HCT116 (cell line): ENCODE measurements around the gene TIE1. TPM values are rescaled to one million over a fixed set of nuclear protein-coding genes. Genes with fewer than 3 reads are reported as not detected.

Experiments
- ATAC-seq: fragments of 200-7000 bp; cut with Tn5 transposase; 2 replicates; pipeline ENCODE4 v1.9.1; 2020; ENCODE audit warnings: mild to moderate bottlenecking, moderate library complexity
- BruUV-seq: library from RNA; stranded (reverse); fragments of 400-500 nt; replicated peaks from 2 replicates; lab custom pipeline; 2021; lab: Mats Ljungman, UMichigan
- CTCF ChIA-PET: fragments of 300-600 bp; sonication (Branson Sonifier 250); formaldehyde crosslinking; loops from one replicate; lab custom pipeline; 2021; ENCODE audit warnings: antibody characterized with exemption; lab: Charles Lee
- POLR2A ChIA-PET: fragments of 300-600, 350-600 bp; sonication (Branson Sonifier 250); formaldehyde crosslinking; loops from one replicate; lab custom pipeline; 2021; ENCODE audit warnings: antibody characterized with exemption; lab: Charles Lee
- RAD21 ChIA-PET, 2 experiments: fragments of 300-600 bp; sonication (Branson Sonifier 250); formaldehyde crosslinking; loops; one replicate each; lab custom pipeline; 2023; ENCODE audit warnings: low total read pairs in 2 of 2; ENCODE audit not compliant: uncharacterized antibody in 2 of 2, unreplicated experiment in 2 of 2, low non-redundant PET in 1 of 2; lab: Charles Lee
- DNase-seq: peaks from one replicate; pipeline ENCODE4 v3.0.0-alpha.2; 2010; ENCODE audit warnings: low read depth, low spot score
- H2AFZ ChIP-seq: fragments of 200-600 bp; shearing (Covaris generic), sonication (generic); 2 replicates; pipeline ENCODE4 v1.6.1; 2017; ENCODE audit warnings: low read depth, mixed run types, mixed read lengths, antibody characterized with exemption, low read length; ENCODE audit not compliant: poor library complexity, severe bottlenecking
- H3K27ac ChIP-seq: 2 replicates; pipeline ENCODE4 v1.5.1; 2012; ENCODE audit warnings: low read depth, low read length
- H3K27me3 ChIP-seq: fragments of 200-600 bp; sonication (generic); 2 replicates; pipeline ENCODE4 v1.6.1; 2016; ENCODE audit warnings: mixed run types, low read length, mixed read lengths; ENCODE audit not compliant: insufficient read depth
- H3K36me3 ChIP-seq, 2 experiments: fragments of 200-500 bp in 1 of 2; fragments of 200-600 bp in 1 of 2; sonication (Bioruptor generic) in 1 of 2; sonication (generic) in 1 of 2; 2 replicates each; pipeline versions ENCODE4 v1.5.1 to v1.6.1; 2014 to 2016; ENCODE audit warnings: low read length in 2 of 2, inconsistent platforms in 1 of 2, mixed read lengths in 1 of 2, mixed run types in 1 of 2; ENCODE audit not compliant: insufficient read depth in 2 of 2, control insufficient read depth in 1 of 2
- H3K4me1 ChIP-seq, 2 experiments: fragments of 200-600 bp in 1 of 2; sonication (generic) in 1 of 2; 2 replicates each; pipeline versions ENCODE4 v1.5.1 to v1.6.1; 2012 to 2017; ENCODE audit warnings: low read length in 2 of 2, inconsistent platforms in 1 of 2, mild to moderate bottlenecking in 1 of 2, mixed read lengths in 1 of 2, mixed run types in 1 of 2, moderate library complexity in 1 of 2; ENCODE audit not compliant: insufficient read depth in 2 of 2, control insufficient read depth in 1 of 2
- H3K4me2 ChIP-seq: fragments of 200-600 bp; sonication (generic); 2 replicates; pipeline ENCODE4 v1.6.1; 2017; ENCODE audit warnings: mixed run types, low read length, mixed read lengths
- H3K4me3 ChIP-seq, 2 experiments: fragments of 200-600 bp in 1 of 2; sonication (generic) in 1 of 2; replicated peaks in 1 of 2; 2 replicates each; pipeline ENCODE4 v1.5.1; 2011 to 2016; ENCODE audit warnings: low read length in 2 of 2, control low read depth in 1 of 2, low read depth in 1 of 2, mild to moderate bottlenecking in 1 of 2, mixed read lengths in 1 of 2, mixed run types in 1 of 2
- H3K79me2 ChIP-seq: fragments of 200-600 bp; sonication (generic); 2 replicates; pipeline ENCODE4 v1.6.1; 2017; ENCODE audit warnings: mild to moderate bottlenecking, mixed run types, low read length, moderate library complexity, mixed read lengths; ENCODE audit not compliant: insufficient read depth
- H3K9ac ChIP-seq: fragments of 200-600 bp; sonication (generic); 2 replicates; pipeline ENCODE4 v1.6.1; 2016; ENCODE audit warnings: low read length, mixed read lengths
- H3K9me2 ChIP-seq: fragments of 200-600 bp; sonication (generic), shearing (Covaris generic); 2 replicates; pipeline ENCODE4 v1.6.1; 2017; ENCODE audit warnings: mixed run types, mild to moderate bottlenecking, moderate library complexity; ENCODE audit not compliant: insufficient read depth
- H3K9me3 ChIP-seq, 2 experiments: fragments of 200-500 bp in 1 of 2; fragments of 200-600 bp in 1 of 2; sonication (Bioruptor generic) in 1 of 2; sonication (generic) in 1 of 2; 2 replicates each; pipeline ENCODE4 v1.6.1; 2014 to 2017; ENCODE audit warnings: low read length in 2 of 2, mixed read lengths in 2 of 2, inconsistent platforms in 1 of 2, low read depth in 1 of 2, mild to moderate bottlenecking in 1 of 2, mixed run types in 1 of 2, moderate library complexity in 1 of 2; ENCODE audit not compliant: control insufficient read depth in 1 of 2, insufficient read depth in 1 of 2
- H4K20me1 ChIP-seq: fragments of 200-600 bp; sonication (generic), shearing (Covaris generic); 2 replicates; pipeline ENCODE4 v1.6.1; 2017; ENCODE audit warnings: mixed run types, mild to moderate bottlenecking, moderate library complexity; ENCODE audit not compliant: insufficient read depth
- CEBPB ChIP-seq: IDR thresholded peaks from 2 replicates; pipeline ENCODE4 v1.6.1; 2012; ENCODE audit warnings: low read depth
- EZH2 ChIP-seq: fragments of 200-600 bp; sonication (generic); IDR thresholded peaks from 2 replicates; pipeline ENCODE4 v1.6.1; 2017; ENCODE audit warnings: antibody characterized with exemption, mixed run types
- JUND ChIP-seq: IDR thresholded peaks from 2 replicates; pipeline ENCODE4 v1.6.1; 2012
- RAD21 ChIP-seq: IDR thresholded peaks from 2 replicates; pipeline ENCODE4 v1.6.1; 2012; ENCODE audit warnings: low read depth, mild to moderate bottlenecking
- SP1 ChIP-seq: IDR thresholded peaks from 2 replicates; pipeline ENCODE4 v1.6.1; 2012; ENCODE audit warnings: low read depth
- TCF7L2 ChIP-seq: IDR thresholded peaks from 2 replicates; pipeline ENCODE4 v1.7.0; 2011; ENCODE audit warnings: borderline replicate concordance, inconsistent platforms; ENCODE audit not compliant: insufficient read depth, insufficient read length; ENCODE audit errors: extremely low read depth
- ZNF274 ChIP-seq: fragments of 200-500 bp; sonication (Bioruptor generic); IDR thresholded peaks from 2 replicates; pipeline ENCODE4 v1.6.1; 2014; ENCODE audit warnings: mild to moderate bottlenecking, low read depth, low read length, inconsistent platforms
- intact Hi-C: fragments of 100-400 bp; cut with micrococcal nuclease; formaldehyde crosslinking; loops from 2 replicates; pipeline ENCODE4 v1.10.0; 2022
- total RNA-seq: library from RNA; stranded (reverse); gene quantifications from one replicate; pipeline ENCODE4 v1.2.1, GENCODE V29; 2021; ENCODE audit not compliant: unreplicated experiment
- TF ChIP-seq, protein P1 (sequence below), 3 experiments: fragments of 200-600 bp in 1 of 3; sonication (generic) in 1 of 3; IDR thresholded peaks in 2 of 3; conservative IDR thresholded peaks in 1 of 3; 2 replicates each; pipeline ENCODE4 v1.5.1; 2012 to 2017; ENCODE audit warnings: low read depth in 2 of 3, low read length in 2 of 3, antibody characterized with exemption in 1 of 3, borderline replicate concordance in 1 of 3, control low read depth in 1 of 3, mild to moderate bottlenecking in 1 of 3, mixed read lengths in 1 of 3, mixed run types in 1 of 3, moderate library complexity in 1 of 3; ENCODE audit not compliant: insufficient read depth in 1 of 3
- TF ChIP-seq, protein P2 (sequence below): IDR thresholded peaks from 2 replicates; pipeline ENCODE4 v1.6.1; 2012; ENCODE audit warnings: low read depth

Gene TIE1
- total RNA-seq, 1 experiment from 2014 or later: not detected

DNA sequence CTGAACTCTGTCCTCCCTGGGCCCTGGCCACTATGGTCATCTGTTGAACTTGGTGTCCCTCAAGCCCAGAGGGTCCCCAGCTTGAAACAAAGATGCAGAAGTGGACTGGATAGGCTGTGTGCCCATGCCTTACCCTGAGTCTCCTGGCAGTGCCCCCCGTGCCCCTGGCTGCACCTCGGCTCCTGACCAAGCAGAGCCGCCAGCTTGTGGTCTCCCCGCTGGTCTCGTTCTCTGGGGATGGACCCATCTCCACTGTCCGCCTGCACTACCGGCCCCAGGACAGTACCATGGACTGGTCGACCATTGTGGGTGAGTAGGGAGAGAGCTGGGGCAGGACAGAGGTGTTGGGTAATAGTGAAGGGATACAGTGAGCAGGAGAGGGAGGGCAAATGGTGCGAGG is 10.7 kb downstream of the TIE1 start:
- Histone ChIP-seq H3K9ac (no peak overlapping the region), H3K4me1 (no peaks in the 10 kb centered on the region), H4K20me1 (no peaks in the 10 kb centered on the region), H2AFZ (no peak overlapping the region), H3K9me3 (no peaks in the 10 kb centered on the region), H3K79me2 (no peaks in the 10 kb centered on the region), H3K4me3 (no peak overlapping the region), H3K27ac (no peak overlapping the region), H3K4me2 (no peak overlapping the region), H3K9me2 (no peaks in the 10 kb centered on the region), H3K36me3 (no peaks in the 10 kb centered on the region), H3K27me3 (no peaks in the 10 kb centered on the region)
- ChIA-PET POLR2A (no interaction called here), RAD21 (no interaction called here), CTCF (no interaction called here)
- no peak for DNase-seq
- no peak for TF ChIP-seq JUND
- ATAC-seq: no peak
- intact Hi-C loops: no loop called here
- BruUV-seq: no TSS peak

DNA sequence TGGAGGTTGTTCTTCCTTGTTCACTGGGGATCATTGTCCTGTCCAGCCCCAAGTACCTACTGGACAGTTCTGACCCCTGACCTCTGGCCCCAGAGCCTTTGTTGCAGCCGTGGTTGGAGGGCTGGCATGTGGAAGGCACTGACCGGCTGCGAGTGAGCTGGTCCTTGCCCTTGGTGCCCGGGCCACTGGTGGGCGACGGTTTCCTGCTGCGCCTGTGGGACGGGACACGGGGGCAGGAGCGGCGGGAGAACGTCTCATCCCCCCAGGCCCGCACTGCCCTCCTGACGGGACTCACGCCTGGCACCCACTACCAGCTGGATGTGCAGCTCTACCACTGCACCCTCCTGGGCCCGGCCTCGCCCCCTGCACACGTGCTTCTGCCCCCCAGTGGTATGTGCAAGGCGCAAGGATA is 11.4 kb downstream of the TIE1 start:
- no peaks in the 10 kb centered on the region for H3K4me1 ChIP-seq
- H3K27ac ChIP-seq: no peak overlapping the region
- no peak for TF ChIP-seq ZNF274
- no peak for TF ChIP-seq CEBPB
- TF ChIP-seq SP1: no peak
- no peak for TF ChIP-seq TCF7L2
- TF ChIP-seq RAD21: no peak
- TF ChIP-seq, protein P1, sequence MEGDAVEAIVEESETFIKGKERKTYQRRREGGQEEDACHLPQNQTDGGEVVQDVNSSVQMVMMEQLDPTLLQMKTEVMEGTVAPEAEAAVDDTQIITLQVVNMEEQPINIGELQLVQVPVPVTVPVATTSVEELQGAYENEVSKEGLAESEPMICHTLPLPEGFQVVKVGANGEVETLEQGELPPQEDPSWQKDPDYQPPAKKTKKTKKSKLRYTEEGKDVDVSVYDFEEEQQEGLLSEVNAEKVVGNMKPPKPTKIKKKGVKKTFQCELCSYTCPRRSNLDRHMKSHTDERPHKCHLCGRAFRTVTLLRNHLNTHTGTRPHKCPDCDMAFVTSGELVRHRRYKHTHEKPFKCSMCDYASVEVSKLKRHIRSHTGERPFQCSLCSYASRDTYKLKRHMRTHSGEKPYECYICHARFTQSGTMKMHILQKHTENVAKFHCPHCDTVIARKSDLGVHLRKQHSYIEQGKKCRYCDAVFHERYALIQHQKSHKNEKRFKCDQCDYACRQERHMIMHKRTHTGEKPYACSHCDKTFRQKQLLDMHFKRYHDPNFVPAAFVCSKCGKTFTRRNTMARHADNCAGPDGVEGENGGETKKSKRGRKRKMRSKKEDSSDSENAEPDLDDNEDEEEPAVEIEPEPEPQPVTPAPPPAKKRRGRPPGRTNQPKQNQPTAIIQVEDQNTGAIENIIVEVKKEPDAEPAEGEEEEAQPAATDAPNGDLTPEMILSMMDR (IDR thresholded peaks at IDR 0.05 in 2 of 3, conservative IDR thresholded peaks at IDR 0.05 in 1 of 3; ENCODE audit: borderline replicate concordance in 1 of 3, insufficient read depth in 1 of 3, low read depth in 2 of 3, low read length in 2 of 3): no peak
- TF ChIP-seq, protein P2, sequence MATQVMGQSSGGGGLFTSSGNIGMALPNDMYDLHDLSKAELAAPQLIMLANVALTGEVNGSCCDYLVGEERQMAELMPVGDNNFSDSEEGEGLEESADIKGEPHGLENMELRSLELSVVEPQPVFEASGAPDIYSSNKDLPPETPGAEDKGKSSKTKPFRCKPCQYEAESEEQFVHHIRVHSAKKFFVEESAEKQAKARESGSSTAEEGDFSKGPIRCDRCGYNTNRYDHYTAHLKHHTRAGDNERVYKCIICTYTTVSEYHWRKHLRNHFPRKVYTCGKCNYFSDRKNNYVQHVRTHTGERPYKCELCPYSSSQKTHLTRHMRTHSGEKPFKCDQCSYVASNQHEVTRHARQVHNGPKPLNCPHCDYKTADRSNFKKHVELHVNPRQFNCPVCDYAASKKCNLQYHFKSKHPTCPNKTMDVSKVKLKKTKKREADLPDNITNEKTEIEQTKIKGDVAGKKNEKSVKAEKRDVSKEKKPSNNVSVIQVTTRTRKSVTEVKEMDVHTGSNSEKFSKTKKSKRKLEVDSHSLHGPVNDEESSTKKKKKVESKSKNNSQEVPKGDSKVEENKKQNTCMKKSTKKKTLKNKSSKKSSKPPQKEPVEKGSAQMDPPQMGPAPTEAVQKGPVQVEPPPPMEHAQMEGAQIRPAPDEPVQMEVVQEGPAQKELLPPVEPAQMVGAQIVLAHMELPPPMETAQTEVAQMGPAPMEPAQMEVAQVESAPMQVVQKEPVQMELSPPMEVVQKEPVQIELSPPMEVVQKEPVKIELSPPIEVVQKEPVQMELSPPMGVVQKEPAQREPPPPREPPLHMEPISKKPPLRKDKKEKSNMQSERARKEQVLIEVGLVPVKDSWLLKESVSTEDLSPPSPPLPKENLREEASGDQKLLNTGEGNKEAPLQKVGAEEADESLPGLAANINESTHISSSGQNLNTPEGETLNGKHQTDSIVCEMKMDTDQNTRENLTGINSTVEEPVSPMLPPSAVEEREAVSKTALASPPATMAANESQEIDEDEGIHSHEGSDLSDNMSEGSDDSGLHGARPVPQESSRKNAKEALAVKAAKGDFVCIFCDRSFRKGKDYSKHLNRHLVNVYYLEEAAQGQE: no peak
- TF ChIP-seq EZH2: no peak
- ChIA-PET POLR2A (no interaction called here), RAD21 (no interaction called here), CTCF (no interaction called here)
- H3K79me2 ChIP-seq: no peaks in the 10 kb centered on the region
- DNase-seq: no peak
- H3K9me2 ChIP-seq: no peaks in the 10 kb centered on the region
- H3K27me3 ChIP-seq: no peaks in the 10 kb centered on the region
- H3K4me2 ChIP-seq: no peak overlapping the region
- no peak overlapping the region for H3K4me3 ChIP-seq
- no peaks in the 10 kb centered on the region for H4K20me1 ChIP-seq
- no peak overlapping the region for H2AFZ ChIP-seq
- H3K9ac ChIP-seq: no peak overlapping the region
- H3K36me3 ChIP-seq: no peaks in the 10 kb centered on the region
- ATAC-seq: no peak
- no peaks in the 10 kb centered on the region for H3K9me3 ChIP-seq
- no TSS peak for BruUV-seq
- intact Hi-C loops: no loop called here
